ENCODE results near the gene TRIM44. TPM values are rescaled to one million over a fixed set of nuclear protein-coding genes. Genes with fewer than 3 reads are reported as not detected.
A peak's percentile ranks its signal among the peaks of the same experiment; 100 is the strongest.

TRIM44 gene
- total RNA-seq, 4 donors from 2014 or later: 27.4 to 73.4 (median 53.7) TPM

GRCh38 chr11:35619855-35620640 lies 42.5 kb upstream of the TRIM44 start:
- 21% methylated on average over 25 of the region's 33 CpGs for WGBS

GRCh38 chr11:35620795-35621194 lies 41.8 kb upstream of the TRIM44 start:
- TF ChIP-seq CTCF (IDR thresholded peaks at IDR 0.05): no peak
- no peak for TF ChIP-seq EP300 (IDR thresholded peaks at IDR 0.05)
- no peak for TF ChIP-seq POLR2AphosphoS5 (IDR thresholded peaks at IDR 0.05)
- no peak for TF ChIP-seq POLR2A (IDR thresholded peaks at IDR 0.05; ENCODE audit: low read depth)
- H3K4me3 ChIP-seq: no peak overlapping the region
- intact Hi-C loops (cut with DNase I): loop anchor here (5.0 kb wide), 1 partner anchor 42 kb away; the partner anchor contains the start of gene TRIM44
- no peak for DNase-seq (ENCODE audit: extremely low spot score)
- no peaks in the 10 kb centered on the region for H3K9me3 ChIP-seq
- no peak overlapping the region for H3K27ac ChIP-seq (replicated peaks in 1 of 4)
- H3K36me3 ChIP-seq: no peaks in the 10 kb centered on the region
- WGBS: 77% methylated on average over 2 of the region's 2 CpGs
- peaks cover 0 to 24% (median 0%) of the 10 kb centered on the region in 4 donors for H3K27me3 ChIP-seq
- peaks cover 23 to 44% (median 37%) of the 10 kb centered on the region in 4 donors for H3K4me1 ChIP-seq

More at GRCh38 chr11:35619855-35620640, 42.5 kb upstream of the TRIM44 start:
- Histone ChIP-seq H3K4me3 (peak overlapping the region; percentile 58 to 77 (median 70)), H3K27ac (replicated peaks in 1 of 4) (peak overlapping the region in 1 of 4 donors; percentile 83), H3K36me3 (no peaks in the 10 kb centered on the region), H3K27me3 (peaks cover 0 to 24% (median 0%) of the 10 kb centered on the region in 4 donors), H3K4me1 (peaks cover 23 to 44% (median 37%) of the 10 kb centered on the region in 4 donors), H3K9me3 (no peaks in the 10 kb centered on the region)
- TF ChIP-seq EP300 (IDR thresholded peaks at IDR 0.05): no peak
- TF ChIP-seq CTCF (IDR thresholded peaks at IDR 0.05): no peak
- no peak for TF ChIP-seq POLR2A (IDR thresholded peaks at IDR 0.05; ENCODE audit: low read depth)
- DNase-seq (ENCODE audit: extremely low spot score): no peak
- intact Hi-C loops (cut with DNase I): loop anchor here (5.0 to 10.0 kb wide), 4 partner anchors 42 to 875 kb away; partner anchors contain the start of genes LDLRAD3 and TRIM44

GRCh38 chr11:35621620-35622019 lies 41.0 kb upstream of the TRIM44 start:
- intact Hi-C loops (cut with DNase I): loop anchor here (5.0 kb wide), 1 partner anchor 41 kb away; the partner anchor contains the start of gene TRIM44
- TF ChIP-seq POLR2AphosphoS5 (IDR thresholded peaks at IDR 0.05): no peak
- TF ChIP-seq EP300 (IDR thresholded peaks at IDR 0.05): no peak
- no peak for TF ChIP-seq CTCF (IDR thresholded peaks at IDR 0.05)
- TF ChIP-seq POLR2A (IDR thresholded peaks at IDR 0.05; ENCODE audit: low read depth): no peak
- Histone ChIP-seq H3K4me3 (no peak overlapping the region), H3K27me3 (peaks cover 0 to 24% (median 0%) of the 10 kb centered on the region in 4 donors), H3K27ac (replicated peaks in 1 of 4) (no peak overlapping the region), H3K36me3 (no peaks in the 10 kb centered on the region), H3K9me3 (no peaks in the 10 kb centered on the region), H3K4me1 (peaks cover 23 to 44% (median 37%) of the 10 kb centered on the region in 4 donors)
- WGBS: 80% methylated on average over 2 of the region's 2 CpGs
- no peak for DNase-seq (ENCODE audit: extremely low spot score)

GRCh38 chr11:35622070-35622469 lies 40.5 kb upstream of the TRIM44 start:
- DNase-seq (ENCODE audit: extremely low spot score): no peak
- H3K27me3 ChIP-seq: peaks cover 0 to 24% (median 0%) of the 10 kb centered on the region in 4 donors

GRCh38 chr11:35623621-35624168 lies 38.9 kb upstream of the TRIM44 start:
- intact Hi-C loops (cut with DNase I): loop anchor here (5.0 kb wide), 1 partner anchor 39 kb away; the partner anchor contains the start of gene TRIM44
- TF ChIP-seq POLR2A (IDR thresholded peaks at IDR 0.05; ENCODE audit: low read depth): no peak
- TF ChIP-seq POLR2AphosphoS5 (IDR thresholded peaks at IDR 0.05): no peak
- TF ChIP-seq CTCF (IDR thresholded peaks at IDR 0.05): no peak
- TF ChIP-seq EP300 (IDR thresholded peaks at IDR 0.05): no peak
- Histone ChIP-seq H3K36me3 (no peaks in the 10 kb centered on the region), H3K4me1 (peaks cover 17 to 33% (median 22%) of the 10 kb centered on the region in 4 donors), H3K27me3 (peaks cover 0 to 24% (median 0%) of the 10 kb centered on the region in 4 donors), H3K9me3 (no peaks in the 10 kb centered on the region), H3K4me3 (no peak overlapping the region), H3K27ac (replicated peaks in 1 of 4) (no peak overlapping the region)
- no peak for DNase-seq (ENCODE audit: extremely low spot score)
- WGBS: 79% methylated on average over 8 of the region's 8 CpGs

More at GRCh38 chr11:35622070-35622469, 40.5 kb upstream of the TRIM44 start:
- peaks cover 23 to 44% (median 37%) of the 10 kb centered on the region in 4 donors for H3K4me1 ChIP-seq
- TF ChIP-seq POLR2A (IDR thresholded peaks at IDR 0.05; ENCODE audit: low read depth): no peak
- H3K36me3 ChIP-seq: no peaks in the 10 kb centered on the region
- intact Hi-C loops (cut with DNase I): loop anchor here (5.0 kb wide), 1 partner anchor 40 kb away; the partner anchor contains the start of gene TRIM44
- H3K4me3 ChIP-seq: no peak overlapping the region
- no peaks in the 10 kb centered on the region for H3K9me3 ChIP-seq
- H3K27ac ChIP-seq (replicated peaks in 1 of 4): no peak overlapping the region
- WGBS: 20% methylated on average over 3 of the region's 3 CpGs
